Measurements from ENCODE around the gene PDIA5.

Gene PDIA5

GRCh38 chr3:123066896-123067688 lies at the start of gene PDIA5:
Gene PDIA5, plus strand, starts transcription at chr3:123067025. Its CDS starts 140 bp downstream, at chr3:123067165.
- peak within 1 kb of the TSS; percentile 92 for H3K4me3 ChIP-seq (ENCODE audit: insufficient read length, low read depth)
- peaks cover 6% of the 10 kb centered on the region for H3K27me3 ChIP-seq (ENCODE audit: insufficient read depth, insufficient read length)
- peak; percentile 81 for DNase-seq (ENCODE audit: low read depth, low spot score)
- H3K4me1 ChIP-seq (ENCODE audit: insufficient read depth, insufficient read length), result peaks cover 8% of the 10 kb centered on the region
- no peaks in the 10 kb centered on the region for H3K9me3 ChIP-seq (ENCODE audit: insufficient read depth, low read length)
- peak within 1 kb of the TSS; percentile 96 for H3K9ac ChIP-seq (ENCODE audit: insufficient read length, low read depth)
- TF ChIP-seq SUZ12 (IDR thresholded peaks at IDR 0.05; ENCODE audit: extremely low read depth, insufficient read depth, insufficient read length), result no peak
- no peak for TF ChIP-seq YY1 (IDR thresholded peaks at IDR 0.05; ENCODE audit: insufficient read depth, insufficient read length)
- TF ChIP-seq ZNF274 (IDR thresholded peaks at IDR 0.05; ENCODE audit: low read depth, low read length), result no peak
- H3K36me3 ChIP-seq (ENCODE audit: insufficient read depth, insufficient read length, low read length), result peaks cover 17% of the 10 kb centered on the region

GRCh38 chr3:123018683-123019082 lies 48.1 kb upstream of the PDIA5 start:
- no peak for DNase-seq (ENCODE audit: low read depth, low spot score)
- H3K4me1 ChIP-seq (ENCODE audit: insufficient read depth, insufficient read length), result peaks cover 16% of the 10 kb centered on the region
- no peaks in the 10 kb centered on the region for H3K27me3 ChIP-seq (ENCODE audit: insufficient read depth, insufficient read length)
- H3K36me3 ChIP-seq (ENCODE audit: insufficient read depth, insufficient read length, low read length), result no peaks in the 10 kb centered on the region
- H3K9me3 ChIP-seq (ENCODE audit: insufficient read depth, low read length), result no peaks in the 10 kb centered on the region
- TF ChIP-seq SUZ12 (IDR thresholded peaks at IDR 0.05; ENCODE audit: extremely low read depth, insufficient read depth, insufficient read length) (no peak), ZNF274 (IDR thresholded peaks at IDR 0.05; ENCODE audit: low read depth, low read length) (no peak), YY1 (IDR thresholded peaks at IDR 0.05; ENCODE audit: insufficient read depth, insufficient read length) (no peak)
- no peak overlapping the region for H3K4me3 ChIP-seq (ENCODE audit: insufficient read length, low read depth)
- H3K9ac ChIP-seq (ENCODE audit: insufficient read length, low read depth), result no peak overlapping the region

- DNase-seq (ENCODE audit: low read depth, low spot score), result no peak
- Histone ChIP-seq H3K27me3 (ENCODE audit: insufficient read depth, insufficient read length) (no peaks in the 10 kb centered on the region), H3K36me3 (ENCODE audit: insufficient read depth, insufficient read length, low read length) (no peaks in the 10 kb centered on the region), H3K9ac (ENCODE audit: insufficient read length, low read depth) (no peak overlapping the region), H3K4me3 (ENCODE audit: insufficient read length, low read depth) (no peak overlapping the region), H3K4me1 (ENCODE audit: insufficient read depth, insufficient read length) (peaks cover 11% of the 10 kb centered on the region), H3K9me3 (ENCODE audit: insufficient read depth, low read length) (no peaks in the 10 kb centered on the region)
- no peak for TF ChIP-seq ZNF274 (IDR thresholded peaks at IDR 0.05; ENCODE audit: low read depth, low read length)
- TF ChIP-seq SUZ12 (IDR thresholded peaks at IDR 0.05; ENCODE audit: extremely low read depth, insufficient read depth, insufficient read length), result no peak
- TF ChIP-seq YY1 (IDR thresholded peaks at IDR 0.05; ENCODE audit: insufficient read depth, insufficient read length), result no peak
These were observed 47.7 kb upstream of the PDIA5 start for GRCh38 chr3:123019161-123019560.

- Histone ChIP-seq H3K36me3 (ENCODE audit: insufficient read depth, insufficient read length, low read length) (no peaks in the 10 kb centered on the region), H3K27me3 (ENCODE audit: insufficient read depth, insufficient read length) (peaks cover 3% of the 10 kb centered on the region)
- no peak for DNase-seq (ENCODE audit: low read depth, low spot score)
These were observed 47.2 kb upstream of the PDIA5 start for GRCh38 chr3:123019591-123019990.

GRCh38 chr3:123020709-123021108 lies 46.1 kb upstream of the PDIA5 start:
- no peak overlapping the region for H3K4me3 ChIP-seq (ENCODE audit: insufficient read length, low read depth)
- H3K36me3 ChIP-seq (ENCODE audit: insufficient read depth, insufficient read length, low read length), result no peaks in the 10 kb centered on the region

More at GRCh38 chr3:123019591-123019990, 47.2 kb upstream of the PDIA5 start:
- Histone ChIP-seq H3K4me3 (ENCODE audit: insufficient read length, low read depth) (no peak overlapping the region), H3K4me1 (ENCODE audit: insufficient read depth, insufficient read length) (peaks cover 9% of the 10 kb centered on the region), H3K9me3 (ENCODE audit: insufficient read depth, low read length) (no peaks in the 10 kb centered on the region), H3K9ac (ENCODE audit: insufficient read length, low read depth) (no peak overlapping the region)
- no peak for TF ChIP-seq YY1 (IDR thresholded peaks at IDR 0.05; ENCODE audit: insufficient read depth, insufficient read length)
- TF ChIP-seq ZNF274 (IDR thresholded peaks at IDR 0.05; ENCODE audit: low read depth, low read length), result no peak
- no peak for TF ChIP-seq SUZ12 (IDR thresholded peaks at IDR 0.05; ENCODE audit: extremely low read depth, insufficient read depth, insufficient read length)

GRCh38 chr3:123021388-123021787 lies 45.4 kb upstream of the PDIA5 start:
- Histone ChIP-seq H3K9me3 (ENCODE audit: insufficient read depth, low read length) (no peaks in the 10 kb centered on the region), H3K27me3 (ENCODE audit: insufficient read depth, insufficient read length) (peaks cover 18% of the 10 kb centered on the region), H3K9ac (ENCODE audit: insufficient read length, low read depth) (no peak overlapping the region), H3K4me3 (ENCODE audit: insufficient read length, low read depth) (no peak overlapping the region), H3K4me1 (ENCODE audit: insufficient read depth, insufficient read length) (peaks cover 9% of the 10 kb centered on the region), H3K36me3 (ENCODE audit: insufficient read depth, insufficient read length, low read length) (no peaks in the 10 kb centered on the region)
- no peak for DNase-seq (ENCODE audit: low read depth, low spot score)
- TF ChIP-seq SUZ12 (IDR thresholded peaks at IDR 0.05; ENCODE audit: extremely low read depth, insufficient read depth, insufficient read length), result no peak
- no peak for TF ChIP-seq ZNF274 (IDR thresholded peaks at IDR 0.05; ENCODE audit: low read depth, low read length)
- no peak for TF ChIP-seq YY1 (IDR thresholded peaks at IDR 0.05; ENCODE audit: insufficient read depth, insufficient read length)

More at GRCh38 chr3:123020709-123021108, 46.1 kb upstream of the PDIA5 start:
- H3K27me3 ChIP-seq (ENCODE audit: insufficient read depth, insufficient read length), result peaks cover 14% of the 10 kb centered on the region
- H3K9ac ChIP-seq (ENCODE audit: insufficient read length, low read depth), result no peak overlapping the region
- H3K9me3 ChIP-seq (ENCODE audit: insufficient read depth, low read length), result no peaks in the 10 kb centered on the region
- DNase-seq (ENCODE audit: low read depth, low spot score), result no peak
- peaks cover 9% of the 10 kb centered on the region for H3K4me1 ChIP-seq (ENCODE audit: insufficient read depth, insufficient read length)
- TF ChIP-seq YY1 (IDR thresholded peaks at IDR 0.05; ENCODE audit: insufficient read depth, insufficient read length), result no peak
- no peak for TF ChIP-seq SUZ12 (IDR thresholded peaks at IDR 0.05; ENCODE audit: extremely low read depth, insufficient read depth, insufficient read length)
- TF ChIP-seq ZNF274 (IDR thresholded peaks at IDR 0.05; ENCODE audit: low read depth, low read length), result no peak

- TF ChIP-seq ZNF274 (IDR thresholded peaks at IDR 0.05; ENCODE audit: low read depth, low read length) (no peak), YY1 (IDR thresholded peaks at IDR 0.05; ENCODE audit: insufficient read depth, insufficient read length) (no peak), SUZ12 (IDR thresholded peaks at IDR 0.05; ENCODE audit: extremely low read depth, insufficient read depth, insufficient read length) (no peak)
- H3K27me3 ChIP-seq (ENCODE audit: insufficient read depth, insufficient read length), result peaks cover 25% of the 10 kb centered on the region
- peaks cover 9% of the 10 kb centered on the region for H3K4me1 ChIP-seq (ENCODE audit: insufficient read depth, insufficient read length)
- no peaks in the 10 kb centered on the region for H3K36me3 ChIP-seq (ENCODE audit: insufficient read depth, insufficient read length, low read length)
- H3K9me3 ChIP-seq (ENCODE audit: insufficient read depth, low read length), result no peaks in the 10 kb centered on the region
- no peak overlapping the region for H3K4me3 ChIP-seq (ENCODE audit: insufficient read length, low read depth)
- DNase-seq (ENCODE audit: low read depth, low spot score), result no peak
- no peak overlapping the region for H3K9ac ChIP-seq (ENCODE audit: insufficient read length, low read depth)
These were observed 44.8 kb upstream of the PDIA5 start for GRCh38 chr3:123021996-123022510.
